Activated gamma-delta T cell treated with anti-CD3 and anti-CD28 coated beads, Interleukin-2, amount 50 U/mL, for 16 hours (primary cell): ENCODE measurements around the gene MMP20.
"Not testable (repeated sequence)": the region's sequence is repeated elsewhere in the genome, so short reads cannot be mapped to it uniquely, and the experiment has no call there.

ENCODE experiments used
- DNase-seq: peaks from one replicate; pipeline ENCODE4 v3.0.0-alpha.2; 2020; ENCODE audit warnings: low read depth

Gene MMP20, protein sequence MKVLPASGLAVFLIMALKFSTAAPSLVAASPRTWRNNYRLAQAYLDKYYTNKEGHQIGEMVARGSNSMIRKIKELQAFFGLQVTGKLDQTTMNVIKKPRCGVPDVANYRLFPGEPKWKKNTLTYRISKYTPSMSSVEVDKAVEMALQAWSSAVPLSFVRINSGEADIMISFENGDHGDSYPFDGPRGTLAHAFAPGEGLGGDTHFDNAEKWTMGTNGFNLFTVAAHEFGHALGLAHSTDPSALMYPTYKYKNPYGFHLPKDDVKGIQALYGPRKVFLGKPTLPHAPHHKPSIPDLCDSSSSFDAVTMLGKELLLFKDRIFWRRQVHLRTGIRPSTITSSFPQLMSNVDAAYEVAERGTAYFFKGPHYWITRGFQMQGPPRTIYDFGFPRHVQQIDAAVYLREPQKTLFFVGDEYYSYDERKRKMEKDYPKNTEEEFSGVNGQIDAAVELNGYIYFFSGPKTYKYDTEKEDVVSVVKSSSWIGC

DNA sequence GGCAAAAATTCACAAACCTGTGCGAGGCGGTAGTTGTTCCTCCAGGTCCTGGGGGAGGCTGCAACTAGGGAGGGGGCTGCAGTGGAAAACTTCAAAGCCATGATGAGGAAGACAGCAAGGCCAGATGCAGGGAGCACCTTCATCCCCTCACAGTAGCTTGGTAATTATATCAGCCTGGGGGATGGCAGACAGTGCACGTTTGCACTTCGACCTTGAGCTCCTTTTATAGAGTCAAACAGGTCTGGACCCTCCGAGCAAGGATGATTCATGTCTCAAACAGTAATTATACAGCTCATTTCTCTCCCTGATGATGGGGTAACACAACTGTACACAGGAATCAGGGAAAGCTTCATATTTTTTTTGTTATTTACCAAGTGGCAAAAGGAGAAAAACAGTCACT, at the start of gene MMP20:
MMP20 (minus strand) TSS at position 156 of the 400 bp plus-strand sequence; CDS start at position 143, 13 bp downstream.
- DNase-seq: no peak

DNA sequence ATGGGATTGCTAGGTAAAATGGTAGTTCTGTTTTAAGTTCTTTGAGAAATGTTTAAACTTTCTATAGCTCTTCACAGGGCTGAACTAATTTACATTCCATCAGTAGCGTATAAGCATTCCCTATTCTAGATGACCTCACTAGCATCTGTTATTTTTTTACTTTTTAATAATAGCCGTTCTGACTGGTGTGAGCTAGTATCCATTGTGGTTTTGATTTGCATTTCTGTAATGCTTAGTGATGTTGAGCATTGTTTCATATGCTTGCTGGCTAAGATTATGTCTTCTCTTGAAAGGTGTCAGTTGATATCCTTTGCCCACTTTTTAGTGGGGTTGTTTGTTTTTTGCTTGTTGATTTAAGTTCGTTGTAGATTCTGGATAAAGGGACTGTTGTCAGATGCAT, 44.5 kb upstream of the MMP20 start:
- DNase-seq: no peak

DNA sequence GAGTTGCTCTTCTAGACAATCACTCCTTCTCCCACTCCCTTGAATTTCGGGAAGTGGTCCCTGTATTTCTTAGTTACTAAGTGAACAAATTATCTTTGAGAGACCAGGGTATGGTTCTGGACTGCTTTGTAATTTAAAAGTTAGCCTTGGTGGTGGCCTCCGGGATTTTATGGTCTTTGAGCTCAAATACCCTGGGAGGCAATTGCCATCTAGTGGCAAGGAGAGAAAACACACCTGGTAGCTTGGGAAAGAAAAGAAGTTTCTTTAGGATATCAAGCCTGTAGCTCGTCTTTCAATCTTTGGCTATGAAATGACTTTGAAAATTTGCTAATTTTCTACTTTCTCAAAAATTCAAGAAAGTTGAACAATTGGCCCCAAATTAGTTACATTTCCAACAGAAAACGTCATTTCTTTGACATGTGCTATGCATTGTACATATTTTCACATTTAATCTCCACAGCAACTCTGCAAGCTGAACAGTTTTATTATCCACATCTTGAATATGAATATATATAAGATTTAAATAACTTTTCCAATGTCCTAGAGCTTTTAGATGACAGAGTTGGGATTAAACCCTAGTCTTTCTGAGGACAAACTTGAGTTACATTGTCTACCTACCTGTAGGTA, 41.3 kb upstream of the MMP20 start:
- DNase-seq: no peak

DNA sequence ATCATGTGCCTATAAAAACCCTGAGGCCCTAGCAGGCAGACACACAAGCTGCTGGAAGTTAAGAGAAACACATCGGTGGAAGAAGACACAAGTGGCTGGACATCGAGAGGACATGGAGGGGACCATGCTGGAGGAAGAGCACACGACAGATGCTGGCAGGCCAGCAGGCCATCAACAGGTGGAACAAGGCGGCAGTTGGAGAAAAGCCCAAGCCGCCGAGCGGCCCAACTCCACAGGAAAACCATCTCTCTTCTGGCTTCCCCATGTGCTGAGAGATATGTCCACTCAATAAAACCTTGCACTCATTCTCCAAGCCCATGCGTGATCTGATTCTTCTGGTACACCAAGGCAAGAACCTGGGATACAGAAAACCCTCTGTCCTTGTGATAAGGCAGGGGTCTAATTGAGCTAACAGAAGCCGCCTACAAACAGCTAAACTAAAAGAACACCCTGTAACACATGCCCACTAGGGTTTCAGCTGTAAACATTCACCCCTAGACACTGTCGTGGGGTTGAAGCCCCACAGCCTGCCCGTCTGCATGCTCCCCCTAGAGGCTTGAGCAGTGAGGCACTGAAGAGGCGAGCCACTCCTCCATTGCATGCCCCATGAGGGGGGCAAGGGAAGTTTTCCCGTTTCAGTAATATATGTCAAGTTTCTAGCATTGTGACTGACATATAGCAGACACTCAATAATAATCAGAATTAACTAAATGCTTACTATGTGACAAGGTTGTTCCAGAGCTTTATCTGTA, 39.0 kb upstream of the MMP20 start:
- no peak for DNase-seq

DNA sequence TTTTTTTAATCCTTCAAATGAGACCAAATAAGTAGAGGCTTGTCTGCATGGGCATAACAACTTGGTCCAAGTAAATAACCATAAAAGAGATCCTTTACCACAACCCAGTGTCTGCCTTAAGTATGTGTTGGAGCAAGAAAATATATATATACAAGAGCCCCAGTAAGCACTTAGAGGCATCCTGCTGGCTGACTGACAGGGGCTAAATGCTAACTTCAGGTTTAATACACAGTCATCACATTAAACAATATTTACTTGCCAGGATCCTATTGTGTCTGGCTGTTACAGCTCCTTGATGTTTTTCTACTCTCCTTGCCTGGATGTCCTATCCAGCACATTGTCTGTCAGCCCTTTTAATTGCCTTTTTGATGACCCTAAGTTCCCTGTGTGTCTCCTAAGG, 37.5 kb upstream of the MMP20 start:
- DNase-seq: no peak

- DNase-seq: no peak
Measured at GRCh38 chr11:102661040-102661439, 35.9 kb upstream of the MMP20 start.

GRCh38 chr11:102656528-102656927, 31.4 kb upstream of the MMP20 start:
- no peak for DNase-seq

- no peak for DNase-seq
Measured at GRCh38 chr11:102655547-102655946, 30.4 kb upstream of the MMP20 start.

DNA sequence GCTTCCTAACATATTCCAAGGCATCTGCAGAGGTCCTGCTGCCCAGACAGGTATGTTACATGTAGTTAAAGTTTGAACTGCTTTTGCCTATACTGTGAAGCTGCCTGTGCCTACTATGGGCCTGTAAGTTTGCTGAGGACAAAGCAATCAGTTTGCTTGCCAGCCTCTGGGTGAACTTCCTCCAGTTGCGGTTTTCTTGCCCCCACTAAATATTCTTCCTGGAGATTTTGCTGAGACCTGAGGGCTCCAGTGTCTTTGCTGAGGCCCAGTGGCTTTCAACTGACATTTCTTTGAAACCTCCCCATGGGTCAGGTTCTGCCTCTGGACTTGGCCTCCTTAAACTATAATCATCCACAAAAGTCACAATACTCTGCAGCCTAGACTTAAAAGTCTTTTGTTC, 29.6 kb upstream of the MMP20 start:
- DNase-seq: no peak

- no peak for DNase-seq
Measured at GRCh38 chr11:102653744-102654291, 28.7 kb upstream of the MMP20 start.

DNA sequence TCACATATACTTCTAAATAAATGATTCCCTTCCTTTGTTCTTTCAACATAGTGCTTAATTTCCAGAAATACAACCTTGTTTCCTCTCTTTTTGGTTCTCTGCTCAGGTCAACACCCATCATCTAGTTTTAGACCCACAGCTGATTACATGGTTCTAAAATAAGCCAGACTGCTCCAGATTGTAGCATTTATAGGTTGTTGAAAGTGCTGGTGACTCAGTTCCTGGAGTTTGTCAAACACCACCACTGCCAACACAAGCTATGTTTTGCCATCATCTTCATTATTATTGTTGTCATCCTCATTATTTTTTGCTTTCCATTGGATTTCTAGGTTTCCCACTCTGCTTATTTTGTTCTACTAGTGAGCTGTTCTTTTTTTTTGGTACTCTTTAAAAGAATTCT, 22.3 kb upstream of the MMP20 start:
- no peak for DNase-seq

DNA sequence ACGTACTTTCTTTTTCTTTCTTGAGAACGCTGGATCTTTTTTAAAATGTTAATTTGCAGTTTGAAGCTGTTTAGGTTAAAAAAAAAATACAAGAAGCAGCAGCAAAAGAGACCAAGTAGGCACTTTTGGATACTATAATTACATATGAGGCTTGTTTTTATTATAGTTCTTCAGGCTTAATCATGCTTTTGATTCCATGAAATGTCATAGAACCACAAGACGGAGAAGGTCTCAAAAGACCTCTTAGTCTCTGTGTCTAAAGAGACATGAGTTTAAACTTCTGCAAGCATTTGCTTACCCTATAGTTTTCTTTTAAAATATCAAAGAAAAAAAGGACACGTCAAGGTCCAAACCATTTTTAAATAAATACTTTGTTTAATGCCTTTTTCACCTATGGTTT, 18.8 kb upstream of the MMP20 start:
- DNase-seq: no peak

- no peak for DNase-seq
Measured at GRCh38 chr11:102640946-102641345, 15.8 kb upstream of the MMP20 start.

DNA sequence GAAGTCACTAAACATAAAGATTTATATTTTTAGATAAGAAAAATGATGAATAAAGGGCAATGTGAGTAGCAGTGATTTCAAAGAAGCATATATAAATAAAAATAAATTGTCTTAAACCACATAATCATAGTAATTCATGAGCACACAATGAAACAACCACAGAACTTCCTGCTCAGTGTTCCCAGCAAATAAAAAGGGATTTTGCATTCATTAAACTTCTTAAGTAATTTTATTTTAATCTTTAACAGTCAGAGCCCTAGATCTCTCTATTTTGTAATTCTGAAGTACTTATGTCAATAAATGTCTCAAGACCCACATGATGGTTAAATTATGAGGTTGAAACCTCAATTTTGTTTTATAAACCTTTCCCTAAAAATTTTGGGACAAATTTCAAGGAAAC, 14.5 kb upstream of the MMP20 start:
- DNase-seq: no peak

- DNase-seq: no peak
Measured at GRCh38 chr11:102637731-102638130, 12.6 kb upstream of the MMP20 start.

DNA sequence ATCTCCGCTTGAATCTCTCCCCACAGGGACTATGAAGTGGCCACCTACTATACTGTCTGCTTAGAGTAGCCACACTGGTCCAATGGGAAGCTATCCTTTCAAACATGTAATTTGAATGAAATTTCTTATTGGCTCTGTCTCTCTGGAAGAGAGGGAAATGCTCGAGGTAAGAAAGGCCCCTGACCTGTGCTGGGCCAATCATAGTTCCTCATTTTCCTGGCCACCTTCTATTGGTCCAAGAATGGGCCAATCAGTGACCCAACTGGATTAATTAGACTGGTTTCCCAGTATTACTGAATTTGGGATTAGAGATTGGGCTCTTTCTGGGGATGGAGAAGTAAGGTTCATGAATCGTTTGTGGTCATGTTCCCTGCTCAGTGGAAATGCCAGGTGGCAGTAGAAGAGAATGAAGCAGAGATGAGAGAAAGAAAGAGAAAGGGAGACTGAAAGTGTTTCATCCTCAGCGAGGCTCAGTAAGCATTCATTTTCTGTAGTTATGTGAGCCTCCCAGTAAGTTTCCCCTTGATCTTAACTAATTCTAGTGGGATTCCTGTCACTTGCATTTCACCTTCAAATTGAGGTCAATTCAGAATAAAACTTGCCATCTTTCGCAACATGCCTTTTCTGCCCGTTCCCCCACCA, 8.4 kb upstream of the MMP20 start:
- DNase-seq: no peak

GRCh38 chr11:102632026-102632425, 6.9 kb upstream of the MMP20 start:
- no peak for DNase-seq

GRCh38 chr11:102630598-102631448, 5.7 kb upstream of the MMP20 start:
- no peak for DNase-seq

GRCh38 chr11:102629908-102630307, 4.8 kb upstream of the MMP20 start:
- not testable (repeated sequence) for DNase-seq

DNA sequence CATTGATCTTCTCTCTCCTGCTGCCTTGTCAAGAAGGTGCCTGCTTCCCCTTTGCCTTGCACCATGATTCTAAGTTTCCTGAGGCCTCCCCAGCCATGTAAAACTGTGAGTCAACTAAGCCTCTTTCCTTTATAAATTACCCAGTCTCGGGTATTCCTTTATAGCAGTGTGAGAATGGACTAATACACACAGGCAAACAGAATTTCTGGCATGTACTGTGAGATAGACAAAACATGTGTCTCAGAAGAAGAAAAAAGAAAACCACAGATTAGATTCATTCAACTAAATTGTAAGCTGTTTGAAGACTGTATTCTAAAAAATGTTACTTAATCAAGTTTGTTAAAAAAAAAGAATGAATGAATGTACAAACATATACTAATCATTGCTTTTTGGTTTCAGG, 1.5 kb upstream of the MMP20 start:
- no peak for DNase-seq

- DNase-seq: no peak
Measured at GRCh38 chr11:102623998-102624397, 1.1 kb downstream of the MMP20 start.
